GM23338 (cell line): ENCODE measurements around the gene RLF. TPM values are rescaled to one million over a fixed set of nuclear protein-coding genes. Genes with fewer than 3 reads are reported as not detected.

Experiments used
- ATAC-seq: fragments of 200-7000 bp; cut with Tn5 transposase; 3 replicates; pipeline ENCODE4 v1.9.1; 2020
- DNase-seq: peaks from one replicate; pipeline ENCODE4 v3.0.0-alpha.2; 2015; ENCODE audit warnings: low spot score
- H2AFZ ChIP-seq: fragments of 200-600 bp; sonication (generic); 2 replicates; pipeline ENCODE4 v1.8.0; 2016; ENCODE audit warnings: antibody characterized with exemption, mild to moderate bottlenecking, moderate library complexity
- H3F3A ChIP-seq: fragments of 200-600 bp; sonication (generic); replicated peaks from 2 replicates; pipeline ENCODE4 v1.8.0; 2017; ENCODE audit warnings: antibody characterized with exemption, mixed run types, low read depth
- H3K27ac ChIP-seq: fragments of 200-600 bp; sonication (generic); 2 replicates; pipeline ENCODE4 v1.6.1; 2016; ENCODE audit warnings: low read depth
- H3K27me3 ChIP-seq: fragments of 200-600 bp; sonication (generic); 2 replicates; pipeline ENCODE4 v1.8.0; 2016; ENCODE audit warnings: mild to moderate bottlenecking, mixed run types, moderate library complexity; ENCODE audit not compliant: insufficient read depth
- H3K36me3 ChIP-seq: fragments of 200-600 bp; sonication (generic); 2 replicates; pipeline ENCODE4 v1.8.0; 2016; ENCODE audit warnings: mild to moderate bottlenecking; ENCODE audit not compliant: insufficient read depth
- H3K4me1 ChIP-seq: fragments of 200-600 bp; sonication (generic); 2 replicates; pipeline ENCODE4 v1.8.0; 2016; ENCODE audit warnings: mild to moderate bottlenecking, moderate library complexity; ENCODE audit not compliant: insufficient read depth
- H3K4me2 ChIP-seq: fragments of 200-600 bp; sonication (generic); 2 replicates; pipeline ENCODE4 v1.7.1; 2017; ENCODE audit warnings: mixed run types
- H3K4me3 ChIP-seq: fragments of 200-600 bp; sonication (generic); 2 replicates; pipeline ENCODE4 v1.6.1; 2016; ENCODE audit warnings: mixed run types
- H3K79me2 ChIP-seq: fragments of 200-600 bp; sonication (generic); replicated peaks from 2 replicates; pipeline ENCODE4 v1.8.0; 2017; ENCODE audit warnings: mild to moderate bottlenecking; ENCODE audit not compliant: insufficient read depth
- H3K9me2 ChIP-seq: fragments of 200-600 bp; sonication (generic); 2 replicates; pipeline ENCODE4 v1.8.0; 2017; ENCODE audit not compliant: insufficient read depth
- H4K20me1 ChIP-seq: fragments of 200-600 bp; sonication (generic); replicated peaks from 2 replicates; pipeline ENCODE4 v1.8.0; 2017; ENCODE audit warnings: mild to moderate bottlenecking; ENCODE audit not compliant: insufficient read depth
- H3K27ac Mint-ChIP-seq: 2 replicates; pipeline ENCODE4 v1.8.0; 2020; ENCODE audit warnings: inconsistent platforms, mild to moderate bottlenecking, moderate library complexity, mixed read lengths
- H3K27me3 Mint-ChIP-seq: 3 replicates; pipeline ENCODE4 v1.8.0; 2022; ENCODE audit warnings: low read depth, mild to moderate bottlenecking, moderate library complexity, mixed read lengths, inconsistent platforms; ENCODE audit not compliant: insufficient read depth, poor library complexity
- H3K36me3 Mint-ChIP-seq: 3 replicates; pipeline ENCODE4 v1.8.0; 2021; ENCODE audit warnings: low read depth, mild to moderate bottlenecking, inconsistent platforms, moderate library complexity, mixed read lengths
- H3K4me1 Mint-ChIP-seq: 3 replicates; pipeline ENCODE4 v1.8.0; 2020; ENCODE audit warnings: mild to moderate bottlenecking, inconsistent platforms, mixed read lengths
- H3K4me3 Mint-ChIP-seq: 3 replicates; pipeline ENCODE4 v1.8.0; 2021; ENCODE audit warnings: moderate library complexity, mild to moderate bottlenecking, inconsistent platforms, mixed read lengths
- H3K9me3 Mint-ChIP-seq: 3 replicates; pipeline ENCODE4 v1.8.0; 2020; ENCODE audit warnings: moderate library complexity, mild to moderate bottlenecking, inconsistent platforms, mixed read lengths
- CREB1 ChIP-seq: fragments of 250-450 bp; sonication (Bioruptor Pico); IDR thresholded peaks from 2 replicates; pipeline ENCODE4 v1.5.0; 2020; ENCODE audit warnings: low read depth, mild to moderate bottlenecking, moderate library complexity
- CTCF ChIP-seq, 2 experiments: fragments of 200-600 bp in 1 of 2; sonication (generic) in 1 of 2; conservative IDR thresholded peaks; 2 replicates each; pipeline versions ENCODE4 v1.5.1 to v1.6.1; 2016 to 2017; ENCODE audit warnings: antibody characterized with exemption in 2 of 2, low read depth in 2 of 2, mild to moderate bottlenecking in 2 of 2, moderate library complexity in 1 of 2
- EZH2 ChIP-seq: fragments of 200-600 bp; sonication (generic); IDR thresholded peaks from one replicate; pipeline ENCODE4 v1.8.0; 2017; ENCODE audit warnings: antibody characterized with exemption, mild to moderate bottlenecking, low read depth; ENCODE audit not compliant: unreplicated experiment
- POLR2AphosphoS5 ChIP-seq: IDR thresholded peaks from 2 replicates; pipeline ENCODE4 v1.6.1; 2016; ENCODE audit warnings: antibody characterized with exemption, low read depth
- REST ChIP-seq: IDR thresholded peaks from one replicate; pipeline ENCODE4 v1.6.1; 2018; ENCODE audit warnings: antibody characterized with exemption; ENCODE audit not compliant: unreplicated experiment
- STAT1 ChIP-seq: IDR thresholded peaks from one replicate; pipeline ENCODE4 v1.6.1; 2016; ENCODE audit warnings: antibody characterized with exemption; ENCODE audit not compliant: unreplicated experiment
- polyA plus RNA-seq: library from polyadenylated mRNA; unstranded; fragments of >200 nt; fragmentation: Nextera tagmentation; extraction: Ambion mirVana; gene quantifications from 2 replicates; pipeline ENCODE4 v1.2.1, GENCODE V29; 2016
- total RNA-seq: library from RNA; depleted of rRNA; stranded (reverse); fragments of >200 nt; shearing (Covaris generic); gene quantifications from 2 replicates; pipeline ENCODE4 v1.2.3, GENCODE V29; 2014

RLF gene
- total and polyA plus RNA-seq, 2 experiments from 2014 or later, result 6.6 to 21.1 TPM

GRCh38 chr1:40179496-40180089, 18.4 kb downstream of the RLF start:
- TF ChIP-seq CREB1, result no peak
- no peak for TF ChIP-seq REST
- no peak for TF ChIP-seq POLR2AphosphoS5
- no peak for TF ChIP-seq STAT1
- TF ChIP-seq EZH2, result no peak
- peaks cover 9% of the 10 kb centered on the region for H3K4me1 Mint-ChIP-seq
- Histone ChIP-seq H3K27ac (no peak overlapping the region), H3K4me2 (no peak overlapping the region), H3K4me1 (no peaks in the 10 kb centered on the region; the same call in 1 of the 2 replicates), H3K79me2 (peaks cover 100% of the 10 kb centered on the region), H3K27me3 (no peaks in the 10 kb centered on the region), H3K9me2 (no peaks in the 10 kb centered on the region), H3K36me3 (no peaks in the 10 kb centered on the region), H3K4me3 (no peak overlapping the region), H3F3A (no peaks in the 10 kb centered on the region), H4K20me1 (peaks cover 52% of the 10 kb centered on the region), H2AFZ (no peak overlapping the region)
- H3K36me3 Mint-ChIP-seq, result no peaks in the 10 kb centered on the region; the same call in 2 of the 3 replicates
- DNase-seq (no peak), ATAC-seq (no peak)
- H3K27ac Mint-ChIP-seq, result no peak overlapping the region
- peaks cover 2% of the 10 kb centered on the region for H3K27me3 Mint-ChIP-seq
- H3K4me3 Mint-ChIP-seq, result no peak overlapping the region
- H3K9me3 Mint-ChIP-seq, result no peaks in the 10 kb centered on the region

GRCh38 chr1:40183055-40183710, 22.0 kb downstream of the RLF start:
- Mint-ChIP-seq H3K4me1 (peaks cover 14% of the 10 kb centered on the region), H3K4me3 (no peak overlapping the region; the same call in 2 of the 3 replicates), H3K27ac (no peak overlapping the region), H3K9me3 (no peaks in the 10 kb centered on the region), H3K36me3 (no peaks in the 10 kb centered on the region), H3K27me3 (peaks cover 2% of the 10 kb centered on the region)
- H3K4me2 ChIP-seq, result no peak overlapping the region
- peaks cover 98% of the 10 kb centered on the region for H3K79me2 ChIP-seq
- H4K20me1 ChIP-seq, result peaks cover 40% of the 10 kb centered on the region
- H3F3A ChIP-seq, result no peaks in the 10 kb centered on the region
- H3K36me3 ChIP-seq, result no peaks in the 10 kb centered on the region
- peak; percentile 78 for ATAC-seq
- peak; percentile 73 for DNase-seq
- TF ChIP-seq CREB1, result no peak
- peak; percentile 63 to 78 for TF ChIP-seq CTCF (conservative IDR thresholded peaks at IDR 0.05; ENCODE audit: low read depth in 2 of 2)
- no peak overlapping the region for H3K27ac ChIP-seq
- no peak overlapping the region for H2AFZ ChIP-seq
- H3K9me2 ChIP-seq, result no peaks in the 10 kb centered on the region
- H3K27me3 ChIP-seq, result no peaks in the 10 kb centered on the region
- H3K4me3 ChIP-seq, result no peak overlapping the region
- no peaks in the 10 kb centered on the region; the same call in 1 of the 2 replicates for H3K4me1 ChIP-seq
